Camera-type eye (tissue), 1 donor: Measurements from ENCODE around the gene MLEC. TPM values are rescaled to one million over a fixed set of nuclear protein-coding genes. Genes with fewer than 3 reads are reported as not detected.

Experiments
- total RNA-seq: library from RNA; depleted of rRNA; stranded (reverse); fragments of >200 nt; gene quantifications from one replicate; pipeline ENCODE4 v1.2.3, GENCODE V29; 2014

The MLEC gene, protein sequence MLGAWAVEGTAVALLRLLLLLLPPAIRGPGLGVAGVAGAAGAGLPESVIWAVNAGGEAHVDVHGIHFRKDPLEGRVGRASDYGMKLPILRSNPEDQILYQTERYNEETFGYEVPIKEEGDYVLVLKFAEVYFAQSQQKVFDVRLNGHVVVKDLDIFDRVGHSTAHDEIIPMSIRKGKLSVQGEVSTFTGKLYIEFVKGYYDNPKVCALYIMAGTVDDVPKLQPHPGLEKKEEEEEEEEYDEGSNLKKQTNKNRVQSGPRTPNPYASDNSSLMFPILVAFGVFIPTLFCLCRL
- 87.2 TPM for total RNA-seq

DNA sequence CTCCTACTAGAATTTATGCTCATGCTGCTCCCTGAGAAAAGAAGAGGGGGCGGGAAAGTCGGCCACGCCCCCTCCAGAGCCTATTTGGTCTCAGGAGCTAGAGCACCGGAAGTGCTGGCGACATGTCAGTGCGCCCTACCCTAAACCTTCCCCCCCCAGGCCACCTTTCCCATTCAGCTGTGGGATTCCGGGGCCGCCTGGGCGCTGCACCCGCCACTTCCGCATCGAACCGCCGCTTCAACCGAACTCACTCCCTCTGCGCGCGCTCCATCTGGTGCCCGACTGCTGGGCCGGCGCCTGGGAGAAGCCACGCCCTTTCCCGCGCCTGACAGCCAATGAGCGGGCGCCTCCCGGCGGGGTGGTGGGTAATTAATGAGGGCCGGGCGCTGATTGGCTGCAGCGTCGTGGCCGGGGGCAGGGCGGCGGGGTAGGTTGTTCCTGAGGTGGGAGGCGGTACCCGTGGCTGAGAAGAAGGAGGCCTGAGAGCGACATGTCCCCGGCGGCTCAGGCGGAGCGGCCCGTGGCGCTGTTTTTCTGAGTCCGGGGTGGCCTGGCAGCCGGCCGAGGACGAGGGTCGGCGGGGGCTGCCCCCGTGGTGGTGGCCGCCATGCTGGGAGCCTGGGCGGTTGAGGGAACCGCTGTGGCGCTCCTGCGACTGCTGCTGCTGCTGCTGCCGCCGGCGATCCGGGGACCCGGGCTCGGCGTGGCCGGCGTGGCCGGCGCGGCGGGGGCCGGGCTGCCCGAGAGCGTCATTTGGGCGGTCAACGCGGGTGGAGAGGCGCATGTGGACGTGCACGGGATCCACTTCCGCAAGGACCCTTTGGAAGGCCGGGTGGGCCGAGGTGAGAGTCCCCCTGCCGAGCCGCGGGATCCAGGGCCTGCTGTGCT, at the start of gene MLEC:
Gene MLEC (plus strand): TSS at position 460 of the 888 bp plus-strand sequence. CDS start 148 bp downstream, at position 608.

DNA sequence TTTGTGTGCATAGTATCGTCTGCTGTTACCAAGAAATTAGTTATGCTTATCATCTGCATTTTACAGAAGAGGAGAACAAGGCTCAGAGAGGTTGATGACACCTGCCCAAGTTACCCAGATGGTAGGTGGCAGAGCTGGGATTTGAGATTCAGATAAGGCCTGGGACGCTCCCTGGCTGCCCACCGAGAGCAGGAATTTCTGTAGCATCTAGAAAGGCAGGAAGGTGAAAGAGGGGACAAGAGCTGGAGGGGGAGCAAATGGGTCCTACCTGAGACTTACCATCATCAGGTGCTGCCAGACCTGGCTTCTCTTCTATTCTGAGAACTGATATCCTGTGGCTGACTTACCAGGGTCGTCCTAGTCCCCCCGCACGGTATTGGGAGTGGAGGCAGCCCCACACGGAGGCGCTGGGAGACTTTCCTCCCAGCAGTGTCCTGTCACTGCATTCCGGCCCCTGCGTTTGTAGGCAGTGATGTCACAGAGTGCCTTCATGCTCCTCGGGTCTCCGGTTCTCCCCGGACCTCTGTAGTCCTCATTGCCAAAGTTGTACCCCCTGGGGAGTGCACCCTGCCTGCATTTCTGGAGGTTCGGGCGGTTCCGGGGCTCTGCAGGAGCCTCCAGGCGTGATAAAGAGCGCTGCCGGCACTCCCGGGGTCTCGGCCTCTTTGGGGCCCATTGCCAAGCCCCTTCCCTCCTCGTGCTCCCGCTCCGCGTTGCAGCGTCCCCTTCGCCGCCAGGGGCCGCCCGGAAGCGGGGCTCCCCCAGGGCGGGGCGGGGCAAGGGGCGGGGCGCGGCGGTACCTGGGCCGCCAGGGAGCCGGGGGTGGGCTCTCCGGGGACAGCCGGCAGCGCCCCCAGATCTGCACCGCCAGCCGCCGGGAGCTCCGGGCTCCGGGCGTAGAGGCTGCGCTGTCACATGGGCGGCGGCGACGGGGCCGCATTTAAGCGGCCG, 46.9 kb upstream of the MLEC start, which contains the start of gene CABP1:
Gene CABP1 (plus strand): TSS at position 856 of the 951 bp plus-strand sequence. CDS start 60 bp downstream, at position 916.

DNA sequence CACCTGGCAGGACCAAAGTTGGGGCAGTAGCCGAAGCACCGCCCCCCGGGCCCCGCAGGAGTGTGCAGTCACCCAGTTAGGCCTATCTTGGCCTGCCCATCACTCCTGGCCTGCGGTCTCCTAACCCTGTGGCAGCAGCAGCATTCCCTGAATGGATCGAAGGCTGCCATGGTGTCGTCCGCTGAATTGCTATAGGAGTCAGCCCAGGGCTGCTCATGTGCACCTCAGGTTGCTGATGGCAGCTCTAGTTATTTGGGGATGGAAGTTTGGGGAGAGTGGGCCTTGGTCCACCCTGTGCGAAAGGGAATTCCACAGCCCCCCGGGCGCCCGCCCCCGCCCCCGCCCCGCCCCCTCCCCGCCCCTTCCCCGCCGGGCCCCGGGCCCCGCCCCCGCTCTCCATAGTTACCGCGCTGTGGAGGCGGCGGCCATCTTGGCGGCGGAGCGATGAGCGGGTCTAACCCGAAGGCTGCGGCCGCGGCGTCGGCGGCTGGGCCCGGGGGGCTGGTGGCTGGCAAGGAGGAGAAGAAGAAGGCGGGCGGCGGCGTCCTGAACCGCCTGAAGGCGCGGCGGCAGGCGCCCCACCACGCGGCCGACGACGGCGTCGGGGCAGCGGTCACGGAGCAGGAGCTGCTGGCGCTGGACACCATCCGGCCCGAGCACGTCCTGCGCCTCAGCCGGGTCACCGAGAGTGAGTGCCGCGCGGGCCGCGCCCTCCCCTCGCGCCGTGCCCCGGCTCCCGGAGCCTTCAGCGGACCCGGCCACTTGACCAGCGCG, 23.3 kb downstream of the MLEC start, which contains the start of gene UNC119B:
Gene UNC119B (plus strand): TSS at position 428 of the 774 bp plus-strand sequence. CDS start 17 bp downstream, at position 445.

DNA sequence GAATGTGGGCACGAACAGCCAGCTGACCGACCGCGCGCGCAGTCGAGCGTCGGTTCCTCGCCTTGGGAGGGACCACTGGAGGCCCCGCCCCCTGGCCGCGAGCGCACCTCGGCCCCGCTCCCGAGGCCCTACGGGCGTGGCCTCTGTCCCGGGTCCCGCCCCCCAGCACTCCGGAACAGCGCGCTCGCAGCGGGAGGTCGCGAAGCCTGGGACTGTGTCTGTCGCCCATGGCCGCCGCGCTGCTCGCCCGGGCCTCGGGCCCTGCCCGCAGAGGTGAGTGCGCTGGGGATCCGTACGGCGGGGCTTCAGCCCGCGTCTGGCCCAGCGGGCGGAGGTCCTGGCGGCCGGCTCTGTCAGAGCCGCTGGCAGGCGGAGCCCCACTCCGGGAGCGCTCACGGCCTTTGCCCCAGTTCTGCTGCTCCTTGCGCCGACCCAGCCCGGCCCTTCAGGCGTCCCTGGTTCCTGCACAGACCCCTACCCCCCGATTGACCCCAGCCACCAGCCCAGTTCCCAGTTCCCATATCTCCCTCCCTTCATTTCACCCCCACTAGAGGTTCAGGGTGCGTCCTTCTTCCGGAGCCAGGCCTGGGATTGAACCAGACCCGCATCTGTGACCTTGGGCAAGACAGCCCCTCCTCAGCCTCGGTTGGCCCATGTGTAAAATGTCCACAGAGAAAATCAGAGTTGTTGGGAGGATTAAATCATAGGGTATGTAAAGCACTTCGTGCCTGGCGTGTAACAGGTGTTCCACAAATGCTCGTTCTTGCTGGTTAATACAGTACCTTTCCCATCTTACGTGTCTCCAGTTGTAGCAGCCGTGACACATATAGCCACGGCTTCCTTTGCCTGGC, 38.9 kb downstream of the MLEC start, which contains the start of gene ACADS:
Gene ACADS (plus strand): TSS at position 168 of the 851 bp plus-strand sequence. CDS start 60 bp downstream, at position 228.

Other genes with a start within 250 kb of the MLEC start
- gene COX6A1, start 249.0 kb upstream of the MLEC start, total RNA-seq, result 218 TPM
- 11.1 TPM for gene TRIAP1, start 240.8 kb upstream of the MLEC start, total RNA-seq
- 40.0 TPM for gene GATC, start 240.7 kb upstream of the MLEC start, total RNA-seq
- gene SRSF9, start 217.4 kb upstream of the MLEC start, total RNA-seq, result 122 TPM
- 194 TPM for gene DYNLL1, start 191.0 kb upstream of the MLEC start, total RNA-seq
- 44.0 TPM for gene COQ5, start 158.0 kb upstream of the MLEC start, total RNA-seq
- 192 TPM for gene RNF10, start 152.8 kb upstream of the MLEC start, total RNA-seq
- 29.6 TPM for gene POP5, start 105.7 kb upstream of the MLEC start, total RNA-seq
- 5.7 TPM for gene CABP1, start 46.5 kb upstream of the MLEC start, total RNA-seq
- 40.7 TPM for gene UNC119B, start 23.3 kb downstream of the MLEC start, total RNA-seq
- gene ACADS, start 38.7 kb downstream of the MLEC start, total RNA-seq, result 10.6 TPM
- 30.0 TPM for gene SPPL3, start 217.2 kb downstream of the MLEC start, total RNA-seq